Stomach (tissue), 9 donors: Measurements from ENCODE around the gene LRRC8A. TPM values are rescaled to one million over a fixed set of nuclear protein-coding genes. Genes with fewer than 3 reads are reported as not detected.
A peak's percentile ranks its signal among the peaks of the same experiment; 100 is the strongest.

ENCODE experiments used
- DNase-seq, 2 donors: peaks; one replicate each; pipeline versions ENCODE4 v3.0.0 to v3.0.0-alpha.2; 2013 to 2019
- H3K27ac ChIP-seq, 5 donors: fragments of 200-600 bp in 4 of 5; sonication (generic) in 4 of 5; one replicate each; pipeline ENCODE4 v1.5.1; 2013 to 2019; ENCODE audit warnings: mild to moderate bottlenecking in 1 of 5, moderate library complexity in 1 of 5
- H3K27me3 ChIP-seq, 3 donors: fragments of 200-600 bp; sonication (generic); one replicate each; pipeline ENCODE4 v1.5.1; 2017 to 2019; ENCODE audit warnings: mixed run types in 1 of 3
- H3K36me3 ChIP-seq, 4 donors: fragments of 200-600 bp; sonication (generic); 1 replicate in 3 of 4; 2 replicates in 1 of 4; pipeline ENCODE4 v1.5.1; 2016 to 2019
- H3K4me1 ChIP-seq, 4 donors: fragments of 200-600 bp; sonication (generic); one replicate each; pipeline ENCODE4 v1.5.1; 2016 to 2019
- H3K4me3 ChIP-seq, 4 donors: fragments of 200-600 bp; sonication (generic) in 3 of 4; one replicate each; pipeline ENCODE4 v1.5.1; 2016 to 2019; ENCODE audit warnings: mild to moderate bottlenecking in 1 of 4
- H3K9me3 ChIP-seq, 4 donors: fragments of 200-600 bp; sonication (generic); one replicate each; pipeline ENCODE4 v1.5.1; 2016 to 2019
- EP300 ChIP-seq: sonication (generic); formaldehyde crosslinking; IDR thresholded peaks from one replicate; pipeline ENCODE4 v1.6.1; 2017; ENCODE audit warnings: antibody characterized with exemption
- POLR2A ChIP-seq, 4 donors: fragments of 450-650 bp; IDR thresholded peaks; one replicate each; pipeline ENCODE4 v1.6.1; 2016; ENCODE audit warnings: antibody characterized with exemption in 4 of 4, control low read depth in 2 of 4, mild to moderate bottlenecking in 1 of 4, moderate library complexity in 1 of 4
- POLR2AphosphoS5 ChIP-seq, 3 donors: sonication (generic); formaldehyde crosslinking; IDR thresholded peaks; one replicate each; pipeline ENCODE4 v1.6.1; 2016; ENCODE audit warnings: antibody characterized with exemption in 3 of 3
- WGBS, 5 donors: extraction: QIAGEN DNeasy Blood & Tissue Kit in 3 of 5; methylation state at CpG; one replicate each; pipeline versions ENCODE4 v1.1.5 to v1.1.7; 2013 to 2018; 5-methylcytosine and 5-hydroxymethylcytosine counted together
- intact Hi-C: fragments of 100-400 bp; cut with DNase I; formaldehyde crosslinking; loops from one replicate; pipeline ENCODE4 v1.15.1; 2023; ENCODE audit warnings: low total_unique reads
- polyA plus RNA-seq, 3 donors: library from polyadenylated mRNA; stranded (reverse); fragments of 200-250 nt; gene quantifications; one replicate each; pipeline ENCODE4 v1.2.3, GENCODE V29; 2013
- total RNA-seq, 5 donors: library from RNA; depleted of rRNA; stranded (reverse); fragments of >200 nt; gene quantifications; one replicate each; pipeline versions ENCODE4 v1.1.0 to v1.2.3, GENCODE V29; 2014 to 2016
- TF ChIP-seq, protein P1 (sequence below), 7 experiments: fragments of 450-650 bp in 4 of 7; fragments of 200-600 bp in 3 of 7; sonication (generic) in 3 of 7; IDR thresholded peaks; one replicate each; pipeline ENCODE4 v1.5.1; 2016 to 2019; ENCODE audit warnings: antibody characterized with exemption in 7 of 7, control low read depth in 2 of 7, mild to moderate bottlenecking in 1 of 7
- donor health status: healthy with polysubstance abuse.
- donor health status: Bipolar disorder and iron deficiency.
- donor health status: healthy.

Gene LRRC8A
- total and polyA plus RNA-seq, 8 donors = 11.2 to 63.7 (median 21.2) TPM

DNA sequence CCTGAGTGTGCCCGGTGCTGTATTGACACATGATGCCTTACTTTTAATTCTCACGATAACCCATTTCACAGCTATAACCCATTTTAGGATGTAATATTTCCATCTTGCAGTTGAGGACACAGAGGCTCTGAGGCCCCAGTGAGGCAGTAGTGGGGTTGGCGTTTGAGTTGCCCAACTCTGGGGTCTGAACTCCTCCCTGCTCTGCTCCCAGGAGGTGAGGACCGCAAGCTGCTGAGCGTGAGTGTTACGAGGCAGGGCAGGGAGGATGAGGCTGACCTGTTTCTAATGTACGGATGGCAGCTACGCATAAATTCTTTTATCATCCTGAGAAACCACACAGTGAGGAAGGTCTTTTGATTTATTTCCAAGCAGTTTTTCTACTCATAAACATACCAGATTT, 11.4 kb downstream of the LRRC8A start:
- H3K27me3 ChIP-seq = no peaks in the 10 kb centered on the region
- H3K27ac ChIP-seq = peak overlapping the region; percentile 71 to 93 (median 86)
- H3K9me3 ChIP-seq = no peaks in the 10 kb centered on the region
- H3K4me1 ChIP-seq = peaks cover 30 to 59% (median 45%) of the 10 kb centered on the region in 4 donors
- TF ChIP-seq POLR2AphosphoS5 (IDR thresholded peaks at IDR 0.05) (no peak), POLR2A (IDR thresholded peaks at IDR 0.05) (no peak), EP300 (no peak)
- TF ChIP-seq, protein P1, sequence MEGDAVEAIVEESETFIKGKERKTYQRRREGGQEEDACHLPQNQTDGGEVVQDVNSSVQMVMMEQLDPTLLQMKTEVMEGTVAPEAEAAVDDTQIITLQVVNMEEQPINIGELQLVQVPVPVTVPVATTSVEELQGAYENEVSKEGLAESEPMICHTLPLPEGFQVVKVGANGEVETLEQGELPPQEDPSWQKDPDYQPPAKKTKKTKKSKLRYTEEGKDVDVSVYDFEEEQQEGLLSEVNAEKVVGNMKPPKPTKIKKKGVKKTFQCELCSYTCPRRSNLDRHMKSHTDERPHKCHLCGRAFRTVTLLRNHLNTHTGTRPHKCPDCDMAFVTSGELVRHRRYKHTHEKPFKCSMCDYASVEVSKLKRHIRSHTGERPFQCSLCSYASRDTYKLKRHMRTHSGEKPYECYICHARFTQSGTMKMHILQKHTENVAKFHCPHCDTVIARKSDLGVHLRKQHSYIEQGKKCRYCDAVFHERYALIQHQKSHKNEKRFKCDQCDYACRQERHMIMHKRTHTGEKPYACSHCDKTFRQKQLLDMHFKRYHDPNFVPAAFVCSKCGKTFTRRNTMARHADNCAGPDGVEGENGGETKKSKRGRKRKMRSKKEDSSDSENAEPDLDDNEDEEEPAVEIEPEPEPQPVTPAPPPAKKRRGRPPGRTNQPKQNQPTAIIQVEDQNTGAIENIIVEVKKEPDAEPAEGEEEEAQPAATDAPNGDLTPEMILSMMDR (IDR thresholded peaks at IDR 0.05) = no peak
- H3K4me3 ChIP-seq = no peak overlapping the region
- intact Hi-C loops = no loop called here
- H3K36me3 ChIP-seq = peaks cover 34 to 79% (median 67%) of the 10 kb centered on the region in 4 donors
- WGBS, 5 donors = 73 to 78% (median 77%) methylated on average over 8 of the region's 8 CpGs
- no peak for DNase-seq

DNA sequence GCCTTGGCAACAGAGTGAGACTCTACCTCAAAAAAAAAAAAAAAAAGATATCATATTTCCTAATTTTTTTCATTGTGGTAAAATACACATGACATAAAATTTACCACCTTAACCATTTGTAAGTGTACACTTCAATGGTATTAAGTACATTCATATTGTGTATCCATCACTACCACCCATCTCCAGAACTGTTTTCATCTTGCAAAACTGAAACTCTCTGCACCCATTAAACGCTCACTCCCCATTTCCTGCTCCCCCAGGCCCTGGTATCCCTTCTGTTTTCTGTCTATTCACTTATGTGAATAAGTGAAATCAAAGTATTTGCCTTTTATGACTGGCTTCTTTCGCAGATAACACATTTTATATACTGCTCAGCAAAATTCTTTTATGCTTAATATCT, 12.8 kb downstream of the LRRC8A start:
- 71 to 85% (median 75%) methylated on average over 2 of the region's 2 CpGs for WGBS, 5 donors

DNA sequence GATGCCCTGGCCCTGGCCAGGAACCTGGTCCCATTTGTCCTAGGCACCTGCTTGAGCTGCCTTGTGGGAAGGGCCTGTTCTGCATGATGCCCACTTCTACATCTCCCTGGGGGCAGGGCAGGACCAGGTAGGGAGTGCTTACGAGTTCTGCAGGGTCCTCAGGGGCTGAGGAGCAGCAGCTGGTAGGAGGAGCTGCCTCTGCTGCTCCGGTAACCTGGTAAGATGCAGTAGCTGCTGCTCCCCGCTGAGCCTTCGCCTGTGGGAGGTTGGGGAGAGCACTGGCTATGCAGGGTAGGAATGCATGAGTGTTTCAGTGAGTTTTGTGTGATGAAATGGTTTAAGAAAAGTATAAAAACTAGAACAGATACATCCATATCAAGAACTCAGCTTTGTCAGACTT, 13.6 kb downstream of the LRRC8A start:
- Histone ChIP-seq H3K9me3 (no peaks in the 10 kb centered on the region), H3K4me1 (peaks cover 29 to 64% (median 50%) of the 10 kb centered on the region in 4 donors), H3K36me3 (peaks cover 37 to 70% (median 60%) of the 10 kb centered on the region in 4 donors), H3K27ac (peak overlapping the region in 1 of 5 donors; percentile 7), H3K27me3 (no peaks in the 10 kb centered on the region), H3K4me3 (no peak overlapping the region)
- intact Hi-C loops = no loop called here
- TF ChIP-seq EP300 = no peak
- TF ChIP-seq, protein P1 (IDR thresholded peaks at IDR 0.05) = no peak
- no peak for TF ChIP-seq POLR2AphosphoS5 (IDR thresholded peaks at IDR 0.05)
- TF ChIP-seq POLR2A (IDR thresholded peaks at IDR 0.05) = no peak
- WGBS, 5 donors = 67 to 76% (median 74%) methylated on average over 4 of the region's 4 CpGs
- no peak for DNase-seq

More for the DNA sequence above, 12.8 kb downstream of the LRRC8A start:
- no peak for TF ChIP-seq EP300
- Histone ChIP-seq H3K4me3 (no peak overlapping the region), H3K27me3 (no peaks in the 10 kb centered on the region), H3K4me1 (peaks cover 33 to 65% (median 52%) of the 10 kb centered on the region in 4 donors), H3K27ac (peak overlapping the region in 1 of 5 donors; percentile 9), H3K36me3 (peaks cover 38 to 78% (median 65%) of the 10 kb centered on the region in 4 donors), H3K9me3 (no peaks in the 10 kb centered on the region)
- no peak for DNase-seq
- intact Hi-C loops = no loop called here

DNA sequence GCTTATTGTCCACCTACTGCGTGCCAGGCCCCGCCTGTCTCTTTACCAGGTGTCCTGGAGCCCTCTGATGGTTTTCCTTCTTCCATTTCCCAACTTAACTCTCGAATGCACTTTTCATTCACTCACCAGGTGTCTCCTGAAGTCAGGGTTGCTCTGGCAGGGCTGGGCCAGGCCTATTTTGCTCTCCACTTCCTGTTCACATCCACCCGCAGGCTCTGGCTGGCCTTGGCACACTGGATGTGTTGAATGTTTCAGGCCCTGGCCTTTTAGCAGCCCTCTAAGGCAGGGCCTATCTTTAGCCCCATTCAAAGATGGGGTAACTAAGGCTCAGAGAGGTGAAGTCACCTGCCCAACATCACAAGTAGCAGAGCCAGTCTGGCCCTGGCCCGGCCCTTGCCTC, 16.4 kb downstream of the LRRC8A start:
- no peaks in the 10 kb centered on the region for H3K27me3 ChIP-seq
- WGBS, 5 donors = 71 to 88% (median 78%) methylated on average over 5 of the region's 5 CpGs
- intact Hi-C loops = no loop called here
- no peak for TF ChIP-seq EP300
- TF ChIP-seq POLR2A (IDR thresholded peaks at IDR 0.05) = no peak
- TF ChIP-seq, protein P1 (IDR thresholded peaks at IDR 0.05) = no peak
- TF ChIP-seq POLR2AphosphoS5 (IDR thresholded peaks at IDR 0.05) = no peak
- no peaks in the 10 kb centered on the region for H3K9me3 ChIP-seq
- peak overlapping the region; percentile 15 to 63 (median 44) for H3K27ac ChIP-seq
- DNase-seq = no peak
- no peak overlapping the region for H3K4me3 ChIP-seq
- H3K4me1 ChIP-seq = peaks cover 23 to 63% (median 43%) of the 10 kb centered on the region in 4 donors
- peaks cover 35 to 61% (median 56%) of the 10 kb centered on the region in 4 donors for H3K36me3 ChIP-seq

DNA sequence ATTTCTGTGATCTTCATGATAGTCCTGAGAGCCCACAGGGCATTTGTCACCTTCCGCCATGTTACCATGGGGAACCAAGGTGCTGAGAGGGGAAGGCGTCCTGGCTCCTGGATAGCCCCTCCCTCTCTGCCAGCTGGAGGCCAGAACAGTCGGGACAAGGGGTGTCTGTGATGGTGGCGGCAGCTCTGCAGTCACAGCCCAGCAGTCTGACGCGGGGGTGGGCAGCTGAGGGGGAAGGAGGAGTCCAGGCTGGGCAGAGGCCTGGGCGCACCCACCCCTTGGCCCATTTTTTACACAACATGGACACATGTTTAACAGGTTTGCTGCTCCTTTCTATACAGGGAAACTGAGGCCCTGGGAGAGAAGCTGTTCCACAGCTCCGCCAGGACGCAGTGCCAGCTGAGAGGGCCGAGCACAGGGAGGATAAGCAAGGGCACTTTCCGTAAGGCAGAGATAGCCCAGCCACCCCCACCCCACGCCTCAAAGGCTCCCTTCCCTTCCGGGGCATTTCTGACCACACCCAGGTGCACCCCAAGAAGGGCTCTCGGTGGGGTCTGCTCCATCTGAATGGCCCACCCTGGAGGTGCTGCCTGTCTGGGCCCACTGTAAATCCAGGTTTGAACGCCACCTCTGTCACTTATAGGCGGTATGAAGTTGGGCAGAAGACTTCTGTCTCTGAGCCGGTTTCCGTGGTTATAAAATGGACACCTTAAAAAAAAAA, 17.1 kb downstream of the LRRC8A start:
- no peaks in the 10 kb centered on the region for H3K27me3 ChIP-seq
- no peaks in the 10 kb centered on the region for H3K9me3 ChIP-seq
- peaks cover 22 to 63% (median 43%) of the 10 kb centered on the region in 4 donors for H3K4me1 ChIP-seq
- TF ChIP-seq EP300 (no peak), POLR2AphosphoS5 (IDR thresholded peaks at IDR 0.05) (no peak), POLR2A (IDR thresholded peaks at IDR 0.05) (no peak)
- TF ChIP-seq, protein P1 (IDR thresholded peaks at IDR 0.05) = no peak
- peak overlapping the region; percentile 15 to 63 (median 44) for H3K27ac ChIP-seq
- 77 to 87% (median 86%) methylated on average over 17 to 18 of the region's 18 CpGs for WGBS, 5 donors
- H3K4me3 ChIP-seq = no peak overlapping the region
- intact Hi-C loops = no loop called here
- DNase-seq = no peak
- peaks cover 31 to 54% (median 49%) of the 10 kb centered on the region in 4 donors for H3K36me3 ChIP-seq
